ENCODE results near the gene VPS37C. TPM values are rescaled to one million over a fixed set of nuclear protein-coding genes. Genes with fewer than 3 reads are reported as not detected.
"Not testable (repeated sequence)": the region's sequence is repeated elsewhere in the genome, so short reads cannot be mapped to it uniquely, and the experiment has no call there.

The VPS37C gene
- total RNA-seq, 1 experiment from 2014 or later, result 24.0 TPM

- DNase-seq (ENCODE audit: low read depth, low spot score); intact Hi-C loops (cut with micrococcal nuclease; ENCODE audit: unreplicated experiment); H3K4me3 ChIP-seq (ENCODE audit: low read depth in 2 of 2, low read length in 2 of 2); H3K27ac ChIP-seq (ENCODE audit: low read length); ATAC-seq; H3K4me1 ChIP-seq (ENCODE audit: control insufficient read depth, insufficient read depth, low read length); POLR2A ChIA-PET; CTCF ChIA-PET; H3K36me3 ChIP-seq (ENCODE audit: control insufficient read depth, insufficient read depth, low read length); H3K27me3 ChIP-seq (ENCODE audit: control insufficient read depth, insufficient read depth, low read length); BruUV-seq (replicated peaks); in situ Hi-C loops (cut with HindIII; ENCODE audit: low pct_unique_long_range_greater_than_20kb, low sequenced_read_pairs); H3K9me3 ChIP-seq (ENCODE audit: control insufficient read depth, insufficient read depth, low read depth, low read length): not testable (repeated sequence)
These were observed 42.6 kb upstream of the VPS37C start for GRCh38 chr11:61203873-61204272.

- H3K9me3 ChIP-seq (ENCODE audit: control insufficient read depth, insufficient read depth, low read depth, low read length); CTCF ChIA-PET; H3K27ac ChIP-seq (ENCODE audit: low read length); ATAC-seq; BruUV-seq (replicated peaks); POLR2A ChIA-PET; H3K4me1 ChIP-seq (ENCODE audit: control insufficient read depth, insufficient read depth, low read length); in situ Hi-C loops (cut with HindIII; ENCODE audit: low pct_unique_long_range_greater_than_20kb, low sequenced_read_pairs); DNase-seq (ENCODE audit: low read depth, low spot score); H3K36me3 ChIP-seq (ENCODE audit: control insufficient read depth, insufficient read depth, low read length); H3K27me3 ChIP-seq (ENCODE audit: control insufficient read depth, insufficient read depth, low read length); intact Hi-C loops (cut with micrococcal nuclease; ENCODE audit: unreplicated experiment); H3K4me3 ChIP-seq (ENCODE audit: low read depth in 2 of 2, low read length in 2 of 2): not testable (repeated sequence)
These were observed 41.9 kb upstream of the VPS37C start, which contains the start of gene PGA3 for GRCh38 chr11:61202950-61203746. Gene PGA3, plus strand, starts transcription at chr11:61203515. Its CDS starts 50 bp downstream, at chr11:61203565.

GRCh38 chr11:61201476-61201875 is 40.2 kb upstream of the VPS37C start:
- no peak for TF ChIP-seq TCF7L2 (IDR thresholded peaks at IDR 0.05; ENCODE audit: low read depth, low read length)
- no peak for TF ChIP-seq CTCF (IDR thresholded peaks at IDR 0.05)
- no peak for TF ChIP-seq SIN3A (IDR thresholded peaks at IDR 0.05; ENCODE audit: borderline replicate concordance, insufficient read depth, low read depth, low read length)
- TF ChIP-seq REST (IDR thresholded peaks at IDR 0.05; ENCODE audit: insufficient read depth in 1 of 2, low read depth in 2 of 2, low read length in 1 of 2), result no peak
- TF ChIP-seq POLR2AphosphoS5 (IDR thresholded peaks at IDR 0.05; ENCODE audit: low read depth, low read length), result no peak
- ATAC-seq (no peak), DNase-seq (ENCODE audit: low read depth, low spot score) (no peak)
- Histone ChIP-seq H3K36me3 (ENCODE audit: control insufficient read depth, insufficient read depth, low read length) (no peaks in the 10 kb centered on the region), H3K9me3 (ENCODE audit: control insufficient read depth, insufficient read depth, low read depth, low read length) (no peaks in the 10 kb centered on the region), H3K4me1 (ENCODE audit: control insufficient read depth, insufficient read depth, low read length) (no peaks in the 10 kb centered on the region), H3K4me3 (ENCODE audit: low read depth in 2 of 2, low read length in 2 of 2) (no peak overlapping the region), H3K27ac (ENCODE audit: low read length) (no peak overlapping the region), H3K27me3 (ENCODE audit: control insufficient read depth, insufficient read depth, low read length) (peaks cover 4% of the 10 kb centered on the region; the same call in 1 of the 2 replicates)
- intact Hi-C loops (cut with micrococcal nuclease; ENCODE audit: unreplicated experiment), result no loop called here
- BruUV-seq (replicated peaks), result no TSS peak
- ChIA-PET CTCF (no interaction called here), POLR2A (no interaction called here)
- in situ Hi-C loops (cut with HindIII; ENCODE audit: low pct_unique_long_range_greater_than_20kb, low sequenced_read_pairs), result no loop called here
